H1 (cell line): Measurements from ENCODE around the gene TMEM237. TPM values are rescaled to one million over a fixed set of nuclear protein-coding genes. Genes with fewer than 3 reads are reported as not detected.

Source experiments
- CTCF ChIA-PET: fragments of 300-600 bp; sonication (Branson Sonifier 250); formaldehyde crosslinking; loops from one replicate; lab custom pipeline; 2021; ENCODE audit not compliant: partially characterized antibody; lab: Charles Lee
- POLR2A ChIA-PET: fragments of 300-600 bp; sonication (Branson Sonifier 250); formaldehyde crosslinking; loops from one replicate; lab custom pipeline; 2021; ENCODE audit warnings: inconsistent platforms; ENCODE audit not compliant: partially characterized antibody; lab: Charles Lee
- DNase-seq, 2 experiments: peaks; one replicate each; pipeline versions ENCODE4 v3.0.0 to v3.0.0-alpha.2; 2010 to 2022; ENCODE audit warnings: low spot score in 2 of 2, low read depth in 1 of 2, mixed read lengths in 1 of 2
- FAIRE-seq: peaks from 2 replicates; lab custom pipeline; 2011; peaks lifted over from hg19 to GRCh38; lab: Jason Lieb, UNC
- H2AFZ ChIP-seq: 2 replicates; pipeline ENCODE4 v1.8.1; 2012; ENCODE audit warnings: low read length, inconsistent platforms
- H2AK5ac ChIP-seq: 2 replicates; pipeline ENCODE4 v1.6.1; 2013; ENCODE audit warnings: low read depth, low read length
- H2BK120ac ChIP-seq: replicated peaks from 2 replicates; pipeline ENCODE3; 2013; ENCODE audit warnings: low read depth, low read length, inconsistent platforms
- H2BK12ac ChIP-seq: 2 replicates; pipeline ENCODE4 v1.6.1; 2013; ENCODE audit warnings: low read depth, low read length
- H2BK15ac ChIP-seq: 2 replicates; pipeline ENCODE4 v1.6.1; 2013; ENCODE audit warnings: low read length
- H2BK20ac ChIP-seq: 2 replicates; pipeline ENCODE4 v1.6.1; 2013; ENCODE audit warnings: low read length
- H2BK5ac ChIP-seq: 2 replicates; pipeline ENCODE4 v1.6.1; 2013; ENCODE audit warnings: low read depth, low read length
- H3K14ac ChIP-seq: 2 replicates; pipeline ENCODE4 v1.6.1; 2013; ENCODE audit warnings: inconsistent platforms; ENCODE audit not compliant: insufficient read length
- H3K18ac ChIP-seq: 2 replicates; pipeline ENCODE4 v1.6.1; 2013; ENCODE audit warnings: low read length; ENCODE audit errors: extremely low read depth
- H3K23ac ChIP-seq: 2 replicates; pipeline ENCODE4 v1.6.1; 2013; ENCODE audit warnings: inconsistent platforms; ENCODE audit not compliant: insufficient read length
- H3K23me2 ChIP-seq: 2 replicates; pipeline ENCODE4 v1.6.1; 2013; ENCODE audit warnings: low read depth, low read length
- H3K27ac ChIP-seq: 2 replicates; pipeline ENCODE4 v1.6.1; 2011; ENCODE audit warnings: low read depth, low read length, inconsistent platforms
- H3K27me3 ChIP-seq, 4 experiments: replicated peaks in 1 of 4; 1 replicate in 1 of 4; 2 replicates in 3 of 4; pipeline versions ENCODE4 v1.6.1 to v1.8.1; 2011 to 2013; ENCODE audit warnings: low read length in 3 of 4, mild to moderate bottlenecking in 3 of 4, inconsistent platforms in 2 of 4, mixed read lengths in 2 of 4, moderate library complexity in 1 of 4; ENCODE audit not compliant: control insufficient read depth in 3 of 4, insufficient read depth in 3 of 4; ENCODE audit errors: extremely low read depth in 1 of 4
- H3K36me3 ChIP-seq, 4 experiments: 2 replicates each; pipeline versions ENCODE4 v1.6.1 to v1.8.1; 2011 to 2013; ENCODE audit warnings: mild to moderate bottlenecking in 4 of 4, low read length in 3 of 4, moderate library complexity in 2 of 4, control low read depth in 1 of 4, inconsistent platforms in 1 of 4; ENCODE audit not compliant: insufficient read depth in 4 of 4, control insufficient read depth in 2 of 4
- H3K4ac ChIP-seq: replicated peaks from 2 replicates; pipeline ENCODE3; 2013; ENCODE audit warnings: low read length, low read depth, mixed read lengths, inconsistent platforms; ENCODE audit not compliant: insufficient read length
- H3K4me1 ChIP-seq, 4 experiments: replicated peaks in 1 of 4; 1 replicate in 1 of 4; 2 replicates in 3 of 4; pipeline versions ENCODE4 v1.6.1 to v1.8.1; 2011 to 2013; ENCODE audit warnings: low read length in 3 of 4, inconsistent platforms in 2 of 4, mixed read lengths in 1 of 4; ENCODE audit not compliant: insufficient read depth in 4 of 4, control insufficient read depth in 3 of 4
- H3K4me2 ChIP-seq, 2 experiments: 2 replicates each; pipeline versions ENCODE4 v1.6.1 to v1.8.1; 2011 to 2013; ENCODE audit warnings: low read depth in 2 of 2, low read length in 2 of 2, control low read depth in 1 of 2, inconsistent platforms in 1 of 2, mild to moderate bottlenecking in 1 of 2; ENCODE audit not compliant: insufficient read depth in 1 of 2
- H3K4me3 ChIP-seq, 4 experiments: fragments of 200-600, 300-600 bp in 1 of 4; sonication (generic), shearing (Covaris generic), sonication (Bioruptor Twin) in 1 of 4; 2 replicates each; pipeline versions ENCODE4 v1.5.1 to v1.8.1; 2011 to 2016; ENCODE audit warnings: low read length in 4 of 4, low read depth in 3 of 4, control low read depth in 2 of 4, inconsistent platforms in 2 of 4, mild to moderate bottlenecking in 2 of 4, mixed read lengths in 1 of 4, moderate library complexity in 1 of 4; ENCODE audit not compliant: insufficient read depth in 2 of 4; ENCODE audit errors: extremely low read depth in 1 of 4
- H3K56ac ChIP-seq: replicated peaks from 2 replicates; pipeline ENCODE3; 2013; ENCODE audit warnings: low read depth, mild to moderate bottlenecking, mixed read lengths, low read length, inconsistent platforms; ENCODE audit not compliant: insufficient read length
- H3K79me1 ChIP-seq: 2 replicates; pipeline ENCODE4 v1.6.1; 2013; ENCODE audit warnings: low read depth, low read length, control low read depth
- H3K79me2 ChIP-seq, 2 experiments: 2 replicates each; pipeline versions ENCODE4 v1.6.1 to v1.8.1; 2012 to 2013; ENCODE audit warnings: low read length in 2 of 2, mild to moderate bottlenecking in 2 of 2, inconsistent platforms in 1 of 2; ENCODE audit not compliant: insufficient read depth in 2 of 2, control insufficient read depth in 1 of 2
- H3K9ac ChIP-seq, 4 experiments: replicated peaks in 1 of 4; 1 replicate in 1 of 4; 2 replicates in 3 of 4; pipeline versions ENCODE4 v1.6.1 to v1.8.1; 2011 to 2013; ENCODE audit warnings: low read depth in 3 of 4, low read length in 3 of 4, control low read depth in 2 of 4, mild to moderate bottlenecking in 2 of 4, moderate library complexity in 2 of 4, inconsistent platforms in 1 of 4; ENCODE audit errors: extremely low read depth in 1 of 4
- H3K9me3 ChIP-seq, 2 experiments: 2 replicates each; pipeline versions ENCODE4 v1.6.1 to v1.8.1; 2012 to 2013; ENCODE audit warnings: mild to moderate bottlenecking in 2 of 2, moderate library complexity in 2 of 2, control low read depth in 1 of 2, inconsistent platforms in 1 of 2, low read depth in 1 of 2, low read length in 1 of 2, mixed read lengths in 1 of 2; ENCODE audit not compliant: insufficient read depth in 2 of 2
- H4K20me1 ChIP-seq, 2 experiments: replicated peaks in 1 of 2; 2 replicates each; pipeline versions ENCODE3 to v1.8.1; 2011 to 2013; ENCODE audit warnings: inconsistent platforms in 2 of 2, low read length in 2 of 2, mild to moderate bottlenecking in 1 of 2; ENCODE audit not compliant: insufficient read depth in 2 of 2, control insufficient read depth in 1 of 2
- H4K5ac ChIP-seq: 2 replicates; pipeline ENCODE4 v1.6.1; 2013; ENCODE audit warnings: low read length, low read depth, mixed read lengths, inconsistent platforms; ENCODE audit not compliant: insufficient read length
- H4K8ac ChIP-seq: 2 replicates; pipeline ENCODE4 v1.8.0; 2013; ENCODE audit warnings: mild to moderate bottlenecking, moderate library complexity, low read length, inconsistent platforms; ENCODE audit not compliant: insufficient read depth; ENCODE audit errors: extremely low read depth
- H4K91ac ChIP-seq: replicated peaks from 2 replicates; pipeline ENCODE3; 2013; ENCODE audit warnings: low read length, mixed read lengths, inconsistent platforms; ENCODE audit not compliant: insufficient read length
- ASH2L ChIP-seq: fragments of 200-600, 300-600 bp; sonication (generic); IDR thresholded peaks from one replicate; pipeline ENCODE4 v1.7.1; 2017; ENCODE audit warnings: low read length
- NANOG ChIP-seq: IDR thresholded peaks from 2 replicates; pipeline ENCODE4 v1.6.1; 2011; ENCODE audit warnings: low read length, low read depth, mild to moderate bottlenecking, inconsistent platforms; ENCODE audit not compliant: insufficient read depth, poor library complexity, severe bottlenecking
- TEAD4 ChIP-seq: IDR thresholded peaks from 2 replicates; pipeline ENCODE4 v1.6.1; 2012; ENCODE audit warnings: low read depth, low read length, inconsistent platforms, mixed read lengths
- WGBS, 2 experiments: shearing (Covaris generic) in 1 of 2; methylation state at CpG; one replicate each; pipeline versions ENCODE4 v1.1.6 to v1.1.7; 2013 to 2015; ENCODE audit warnings: low lambda C conversion rate in 2 of 2, mixed read lengths in 2 of 2, inconsistent platforms in 1 of 2, low coverage in 1 of 2, missing lambda C conversion rate in 1 of 2; ENCODE audit not compliant: insufficient replicate concordance in 2 of 2, insufficient coverage in 1 of 2, insufficient read length in 1 of 2; ENCODE audit errors: extremely low coverage in 1 of 2, missing lambda C conversion rate in 1 of 2; 5-methylcytosine and 5-hydroxymethylcytosine counted together
- polyA plus RNA-seq, 7 experiments: library from polyadenylated mRNA; depleted of rRNA in 3 of 7; stranded (reverse) in 5 of 7; unstranded in 2 of 7; fragments of >200 nt in 5 of 7; fragments of 200-250 nt in 2 of 7; gene quantifications; 1 replicate in 5 of 7; 2 replicates in 1 of 7; 4 replicates in 1 of 7; pipeline versions ENCODE4 v1.2.1 to v1.2.3, GENCODE V29; 2011 to 2013; ENCODE audit warnings: missing spikeins in 2 of 7, mixed read lengths in 2 of 7
- total RNA-seq: library from RNA; stranded (reverse); fragmentation: NEBNext Ultra II Directional; extraction: Animal tissue kit (Norgen Biotek cat#: 25700); gene quantifications from 2 replicates; pipeline ENCODE4 v1.2.1, GENCODE V29; 2021

Gene TMEM237
- total and polyA plus RNA-seq, 2 of the 8 experiments (the other 6 are each of a cell fraction or from before 2014, with no cell fraction given), result 26.1 to 41.0 TPM

DNA sequence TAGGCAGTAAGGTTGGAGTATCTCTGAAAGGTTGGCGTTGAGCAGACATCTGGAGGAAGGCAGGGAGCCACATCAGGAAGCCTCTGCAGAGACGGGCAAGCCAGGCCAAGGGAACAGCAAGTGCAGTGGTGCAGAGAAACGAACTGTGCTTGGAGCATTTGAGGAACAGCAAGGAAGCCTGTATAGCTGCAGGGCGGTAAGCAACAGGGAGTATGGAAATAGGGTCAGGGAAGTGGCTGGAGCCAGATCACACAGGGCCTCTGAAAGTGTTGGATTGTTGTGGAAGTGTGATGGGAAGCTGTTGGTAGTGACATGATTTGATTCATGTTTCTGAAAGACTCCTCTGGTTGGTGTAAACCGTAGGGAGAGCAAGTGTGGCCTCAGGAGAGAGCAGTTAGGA is 13.4 kb upstream of the TMEM237 start:
- Histone ChIP-seq H2BK12ac (no peak overlapping the region), H4K20me1 (no peaks in the 10 kb centered on the region), H3K4me3 (no peak overlapping the region), H2AFZ (0 out of 2 replicates have a peak overlapping the region, but pooled peaks have one; percentile 26), H3K4me2 (no peak overlapping the region), H3K14ac (no peak overlapping the region), H3K4me1 (no peaks in the 10 kb centered on the region; a peak in 1 of 7 replicates), H3K23ac (no peak overlapping the region), H3K27ac (no peak overlapping the region), H3K36me3 (no peaks in the 10 kb centered on the region), H3K79me1 (no peaks in the 10 kb centered on the region), H2BK5ac (no peak overlapping the region), H2BK120ac (no peak overlapping the region), H4K91ac (no peak overlapping the region), H3K18ac (no peak overlapping the region), H3K23me2 (no peaks in the 10 kb centered on the region), H2BK20ac (no peak overlapping the region), H4K8ac (no peak overlapping the region), H3K4ac (no peak overlapping the region), H3K27me3 (no peaks in the 10 kb centered on the region)
- 82% methylated on average over 5 of the region's 5 CpGs; no CpG with 5 or more reads in 1 of the 2 experiments for WGBS, 2 experiments
- FAIRE-seq, result no peak
- CTCF ChIA-PET, result interaction anchor here (0.6 to 2.0 kb wide), 3 partner anchors 11 to 61 kb away, joined by 4 to 6 read pairs (median 4); no protein-coding TSS in a partner anchor
- TF ChIP-seq NANOG, result no peak
- TF ChIP-seq TEAD4, result no peak
- TF ChIP-seq ASH2L, result no peak
- TF ChIP-seq, all 59 proteins: peak for 0
- Histone ChIP-seq H3K9ac (no peak overlapping the region), H3K56ac (no peak overlapping the region), H4K5ac (no peak overlapping the region), H2AK5ac (no peak overlapping the region), H2BK15ac (no peak overlapping the region), H3K9me3 (no peaks in the 10 kb centered on the region), H3K79me2 (no peaks in the 10 kb centered on the region)
- POLR2A ChIA-PET, result interaction anchor here (1.1 to 1.6 kb wide), 2 partner anchors 14 to 115 kb away, joined by 3 to 5 read pairs; partner anchors contain the start of gene TMEM237
- DNase-seq, result no peak
